ENCODE data around the gene DDTL.

DDTL gene

DNA sequence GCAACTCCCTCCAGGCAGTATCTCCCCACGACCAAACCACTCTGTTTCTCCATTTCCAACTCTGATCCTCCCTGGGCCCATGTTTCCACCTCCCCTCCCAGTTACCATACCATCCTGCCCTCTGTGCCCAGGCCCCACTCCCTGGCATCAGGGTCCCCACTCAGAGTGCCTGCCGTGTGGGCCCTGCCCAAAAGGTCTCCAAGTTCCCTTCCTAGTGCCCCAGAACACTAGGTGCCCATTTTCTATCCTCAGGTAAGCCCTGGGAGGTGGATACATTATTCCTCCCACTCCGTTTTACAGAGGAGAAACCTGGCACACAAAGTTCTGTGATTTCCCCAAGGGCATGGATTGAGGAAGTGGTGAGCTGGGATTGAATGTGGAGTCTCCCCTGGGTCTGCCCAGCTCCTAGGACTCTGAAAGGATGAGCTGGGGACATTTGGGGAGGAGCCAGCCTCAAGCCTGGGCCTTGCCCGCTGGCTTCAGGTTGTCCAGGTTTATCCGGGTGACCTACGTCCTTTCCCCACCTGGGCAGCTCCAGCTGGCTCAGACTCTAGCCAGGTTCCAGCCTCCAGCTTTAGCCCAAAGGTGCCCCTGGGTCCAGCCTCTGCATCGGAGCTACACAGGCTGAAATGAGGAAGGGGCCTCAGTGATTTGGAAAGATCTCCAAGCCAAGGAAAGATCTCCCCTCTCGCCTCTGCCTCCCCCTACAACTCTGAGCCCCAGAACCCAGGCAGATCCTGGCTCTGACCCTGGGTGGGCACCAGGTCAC lies 40.7 kb downstream of the DDTL start:
- DNase-seq: no peak

DNA sequence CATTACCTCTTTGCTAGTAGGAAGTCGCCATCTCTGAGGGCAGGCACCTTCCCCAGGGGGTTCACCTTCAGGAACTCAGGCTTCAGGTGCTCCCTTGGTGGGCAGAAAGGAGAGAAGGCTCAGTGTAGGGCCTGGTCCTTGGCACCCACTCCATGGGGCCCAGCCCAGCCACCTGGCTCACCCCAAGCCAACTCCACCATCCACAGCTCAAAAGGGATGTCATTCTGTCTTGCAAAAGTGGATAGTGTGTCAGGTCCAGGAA lies 41.3 kb downstream of the DDTL start:
- DNase-seq: no peak

DNA sequence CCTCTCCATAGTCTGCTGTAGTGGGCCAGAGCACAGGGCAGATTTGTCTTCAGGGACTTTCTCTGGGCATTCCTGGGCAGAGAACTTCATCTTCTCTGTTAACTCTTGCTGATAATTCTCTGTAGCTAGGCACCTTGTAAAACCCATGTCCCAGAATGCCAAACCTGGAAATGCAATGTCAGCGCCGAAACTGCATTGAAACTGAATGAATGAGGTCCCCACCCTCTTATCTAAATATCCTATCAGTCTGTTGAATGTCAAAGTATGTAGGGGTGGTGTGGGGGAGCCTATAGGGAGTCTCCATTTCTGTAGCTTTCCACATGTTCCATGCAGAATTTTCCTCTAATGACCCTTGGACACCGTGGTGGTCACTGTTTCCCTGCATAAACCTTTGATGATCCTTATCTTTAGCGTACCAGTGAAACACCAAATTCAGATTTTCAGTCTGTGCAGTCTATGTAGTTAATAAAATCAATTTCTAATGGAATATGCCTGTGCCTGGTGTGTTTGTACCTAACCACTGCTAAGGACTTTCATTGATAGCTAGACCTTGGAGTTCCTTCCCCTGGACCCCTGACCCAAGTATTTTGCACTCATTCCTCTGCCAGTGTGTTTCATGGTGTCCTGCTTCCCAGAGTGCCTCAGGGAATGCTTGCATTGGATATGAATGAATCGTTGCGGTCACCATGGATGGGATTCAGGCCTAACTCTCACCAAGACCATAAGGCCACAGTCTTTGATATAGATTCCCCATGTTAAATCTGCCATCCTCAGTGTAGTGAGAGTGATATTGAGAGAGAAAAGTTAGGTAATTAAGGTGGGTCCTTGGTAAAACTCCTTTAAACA lies 41.9 kb downstream of the DDTL start:
- DNase-seq: no peak

DNA sequence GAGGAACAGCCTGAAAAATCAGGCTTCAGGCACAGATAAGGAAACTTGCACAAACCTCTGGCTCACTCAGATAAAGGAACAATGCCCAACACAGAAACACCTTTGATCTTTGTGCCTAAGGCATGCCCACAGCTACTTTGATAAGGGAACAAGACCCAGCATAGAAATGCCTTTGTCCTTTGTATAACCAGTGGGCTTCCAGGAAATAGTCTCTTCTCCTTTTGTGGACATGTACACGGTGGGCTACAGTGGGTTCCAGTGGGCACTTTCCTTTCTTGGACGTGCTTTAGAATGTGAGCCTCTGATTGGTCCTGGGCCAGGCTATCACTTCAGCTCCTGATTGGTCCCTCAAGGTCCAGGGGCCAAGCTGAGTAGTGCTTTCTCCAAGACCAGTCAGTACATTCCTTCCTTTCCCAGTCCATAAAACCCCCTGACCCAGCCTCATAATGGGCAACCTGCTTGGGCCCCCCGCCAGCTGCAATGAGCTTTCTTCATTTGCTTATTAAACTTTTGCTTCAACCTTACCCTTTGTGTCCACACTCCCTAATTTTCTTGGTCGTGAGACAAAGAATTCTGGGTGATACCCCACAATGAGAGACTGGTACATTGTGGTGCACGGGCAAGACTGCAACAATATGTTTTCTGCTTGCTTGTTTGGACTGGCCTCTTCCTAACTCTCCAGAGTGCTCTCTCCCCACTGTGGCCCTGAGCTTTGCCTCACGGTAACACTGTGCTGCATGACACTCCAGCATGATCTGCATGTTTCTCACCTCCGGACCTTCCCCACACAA lies 42.7 kb downstream of the DDTL start:
- DNase-seq: peak; percentile 84

DNA sequence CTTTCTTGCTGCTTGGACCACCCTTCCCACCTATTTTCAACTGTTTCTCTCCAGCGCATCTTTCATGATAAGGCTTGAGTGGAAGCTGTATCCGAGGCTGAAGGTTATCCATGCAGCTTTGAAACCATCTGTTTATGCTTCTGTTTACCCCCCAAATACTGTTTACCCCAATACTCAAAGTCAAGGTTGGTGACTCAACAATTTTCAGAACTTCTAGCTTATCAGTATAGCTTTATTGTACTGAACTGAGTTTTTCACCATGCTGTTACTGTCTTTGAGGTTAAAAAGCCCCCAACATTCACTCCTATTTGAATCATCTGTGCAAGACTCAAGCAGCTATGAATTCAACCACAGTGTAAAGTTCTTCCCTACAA lies 43.3 kb downstream of the DDTL start:
- no peak for DNase-seq

DNA sequence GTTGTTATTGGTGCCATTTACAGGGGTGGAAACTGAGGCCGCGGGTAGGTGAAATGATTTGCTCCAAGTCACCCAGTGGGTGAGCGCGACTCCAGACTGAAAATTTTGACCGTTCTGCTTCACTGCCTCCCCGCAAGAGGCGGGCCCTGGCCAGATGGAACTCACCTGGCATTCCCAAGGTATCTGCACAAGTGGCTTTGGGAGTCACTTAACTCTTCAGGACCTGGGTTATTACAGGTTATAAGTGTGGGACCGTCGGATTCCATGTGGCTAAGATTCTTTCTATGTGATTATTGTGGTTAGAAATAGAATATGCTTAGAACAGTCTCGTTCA lies 45.0 kb downstream of the DDTL start:
- DNase-seq: no peak

DNA sequence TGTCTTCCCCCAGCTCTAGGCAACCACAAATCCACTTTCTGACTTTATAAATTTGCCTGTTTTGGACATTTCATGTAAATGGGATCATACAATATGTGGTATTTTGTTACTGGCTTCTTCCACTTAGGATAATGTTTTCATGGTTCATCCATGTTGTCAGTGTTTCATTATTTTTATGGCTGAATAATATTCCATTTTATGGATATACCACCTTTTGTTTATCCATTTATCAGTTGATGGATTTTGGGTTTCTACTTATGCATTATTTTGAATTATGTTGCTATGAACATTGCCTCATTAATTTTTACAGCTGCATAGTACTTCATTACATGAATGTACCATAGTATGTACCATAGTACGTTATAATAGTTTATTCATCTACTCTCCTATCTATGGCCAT lies 49.5 kb downstream of the DDTL start:
- no peak for DNase-seq

DNA sequence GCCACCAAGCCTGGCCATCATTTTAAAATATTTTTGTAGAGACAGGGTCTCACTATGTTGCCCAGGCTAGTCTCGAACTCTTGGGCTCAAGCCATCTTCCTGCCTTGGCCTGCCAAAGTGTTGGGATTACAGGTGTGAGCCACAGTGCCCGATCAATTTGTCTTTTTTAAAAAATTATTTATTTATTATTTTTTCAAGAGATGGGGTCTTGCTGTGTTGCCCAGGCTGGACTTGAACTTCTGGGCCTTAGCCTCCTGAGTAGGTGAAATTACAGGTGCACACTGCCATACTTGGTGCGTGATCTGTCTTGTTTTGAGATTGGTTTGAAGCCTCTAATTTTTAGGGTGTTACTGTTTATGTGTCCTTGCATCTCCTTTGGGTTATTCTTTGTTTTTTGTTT lies 54.6 kb downstream of the DDTL start:
- DNase-seq: no peak
